SK-N-SH treated with all-trans-retinoic acid at 6 μM for 48 hours (cell line): Measurements from ENCODE around the gene ZNF236.

Experiments used
- ATAC-seq: fragments of 200-7000 bp; cut with Tn5 transposase; 3 replicates; pipeline ENCODE4 v1.9.1; 2020; ENCODE audit warnings: mild to moderate bottlenecking, moderate library complexity
- ARNTL ChIP-seq: fragments of 450-650 bp; formaldehyde crosslinking; IDR thresholded peaks from 2 replicates; pipeline ENCODE4 v1.5.0; 2020; ENCODE audit warnings: low read depth, mild to moderate bottlenecking, moderate library complexity, borderline replicate concordance
- BACH2 ChIP-seq: fragments of 250-450 bp; sonication (Bioruptor Pico); IDR thresholded peaks from 2 replicates; pipeline ENCODE4 v1.9.0; 2021; ENCODE audit warnings: mild to moderate bottlenecking, borderline replicate concordance
- CREB5 ChIP-seq: fragments of 250-450 bp; sonication (Bioruptor Pico); IDR thresholded peaks from 2 replicates; pipeline ENCODE4 v1.5.1; 2020; ENCODE audit warnings: low read depth, mild to moderate bottlenecking, moderate library complexity
- CSDC2 ChIP-seq: fragments of 250-450 bp; sonication (Bioruptor Pico); IDR thresholded peaks from 2 replicates; pipeline ENCODE4 v1.5.0; 2020; ENCODE audit warnings: mild to moderate bottlenecking, moderate library complexity
- CSRNP3 ChIP-seq: fragments of 250-450 bp; sonication (Bioruptor Pico); IDR thresholded peaks from 2 replicates; pipeline ENCODE4 v1.5.1; 2021; ENCODE audit warnings: mild to moderate bottlenecking, moderate library complexity
- ESRRG ChIP-seq: fragments of 250-450 bp; sonication (Bioruptor Pico); IDR thresholded peaks from 2 replicates; pipeline ENCODE4 v1.6.1; 2021; ENCODE audit warnings: mild to moderate bottlenecking
- GLIS3 ChIP-seq: fragments of 250-450 bp; sonication (Bioruptor Pico); IDR thresholded peaks from 2 replicates; pipeline ENCODE4 v1.5.0; 2020; ENCODE audit warnings: mild to moderate bottlenecking, moderate library complexity
- ISL1 ChIP-seq: fragments of 250-450 bp; sonication (Bioruptor Pico); IDR thresholded peaks from 2 replicates; pipeline ENCODE4 v2.1.2; 2022; ENCODE audit warnings: mild to moderate bottlenecking, moderate library complexity
- OSR1 ChIP-seq: fragments of 250-450 bp; sonication (Bioruptor Pico); IDR thresholded peaks from 2 replicates; pipeline ENCODE4 v1.8.0; 2022; ENCODE audit warnings: moderate library complexity, mild to moderate bottlenecking, inconsistent platforms
- PATZ1 ChIP-seq: fragments of 250-450 bp; sonication (Bioruptor Pico); IDR thresholded peaks from 2 replicates; pipeline ENCODE4 v1.8.0; 2020; ENCODE audit warnings: mild to moderate bottlenecking, moderate library complexity, borderline replicate concordance
- POU6F1 ChIP-seq: fragments of 250-450 bp; sonication (Bioruptor Pico); IDR thresholded peaks from 2 replicates; pipeline ENCODE4 v1.8.0; 2021; ENCODE audit warnings: low read depth, mild to moderate bottlenecking, moderate library complexity, borderline replicate concordance
- RARB ChIP-seq: fragments of 250-450 bp; sonication (Bioruptor Pico); IDR thresholded peaks from 2 replicates; pipeline ENCODE4 v1.8.0; 2021; ENCODE audit warnings: mild to moderate bottlenecking, moderate library complexity
- TCF4 ChIP-seq: fragments of 250-450 bp; sonication (Bioruptor Pico); IDR thresholded peaks from 2 replicates; pipeline ENCODE4 v1.8.0; 2021; ENCODE audit warnings: mild to moderate bottlenecking, moderate library complexity, borderline replicate concordance
- TSHZ2 ChIP-seq: fragments of 250-450 bp; sonication (Bioruptor Pico); IDR thresholded peaks from 2 replicates; pipeline ENCODE4 v1.5.0; 2020; ENCODE audit warnings: mild to moderate bottlenecking, moderate library complexity
- ZC3H10 ChIP-seq: fragments of 250-450 bp; sonication (Bioruptor Pico); IDR thresholded peaks from 2 replicates; pipeline ENCODE4 v1.5.1; 2021; ENCODE audit warnings: mild to moderate bottlenecking, moderate library complexity
- ZFP3 ChIP-seq: fragments of 250-450 bp; sonication (Bioruptor Pico); IDR thresholded peaks from 2 replicates; pipeline ENCODE4 v1.5.0; 2020; ENCODE audit warnings: mild to moderate bottlenecking, moderate library complexity
- ZFP30 ChIP-seq: fragments of 450-650 bp; formaldehyde crosslinking; IDR thresholded peaks from 2 replicates; pipeline ENCODE4 v1.5.0; 2022; ENCODE audit warnings: mild to moderate bottlenecking, moderate library complexity
- ZNF8 ChIP-seq: fragments of 450-650 bp; formaldehyde crosslinking; IDR thresholded peaks from 2 replicates; pipeline ENCODE4 v1.5.0; 2020; ENCODE audit warnings: mild to moderate bottlenecking, moderate library complexity

ZNF236 gene

GRCh38 chr18:76885001-76885400 is 62.6 kb downstream of the ZNF236 start:
- no peak for TF ChIP-seq ZC3H10 (CRISPR knock-in tag)
- TF ChIP-seq RARB, result no peak
- no peak for TF ChIP-seq CSDC2 (CRISPR knock-in tag)
- TF ChIP-seq GLIS3 (CRISPR knock-in tag), result no peak
- TF ChIP-seq CREB5 (CRISPR knock-in tag), result no peak
- no peak for TF ChIP-seq ZNF8 (CRISPR knock-in tag)
- no peak for TF ChIP-seq TSHZ2 (CRISPR knock-in tag)
- no peak for TF ChIP-seq ESRRG (CRISPR knock-in tag)
- TF ChIP-seq CSRNP3 (CRISPR knock-in tag), result no peak
- TF ChIP-seq TCF4 (CRISPR knock-in tag), result no peak
- TF ChIP-seq, all 23 proteins: peak for 0
- no peak for ATAC-seq

GRCh38 chr18:76886112-76886511 is 63.8 kb downstream of the ZNF236 start:
- TF ChIP-seq BACH2 (CRISPR knock-in tag), result no peak
- no peak for TF ChIP-seq ZFP30 (CRISPR knock-in tag)
- TF ChIP-seq OSR1 (CRISPR knock-in tag), result no peak
- TF ChIP-seq ZC3H10 (CRISPR knock-in tag), result no peak
- TF ChIP-seq PATZ1, result no peak
- no peak for TF ChIP-seq ZFP3 (CRISPR knock-in tag)
- no peak for TF ChIP-seq GLIS3 (CRISPR knock-in tag)
- TF ChIP-seq ARNTL, result no peak
- TF ChIP-seq CSRNP3 (CRISPR knock-in tag), result no peak
- TF ChIP-seq, all 23 proteins: peak for 0
- no peak for ATAC-seq

GRCh38 chr18:76889091-76889699 is 66.8 kb downstream of the ZNF236 start:
- ATAC-seq, result no peak
- TF ChIP-seq TCF4 (CRISPR knock-in tag) (no peak), ARNTL (no peak), ZC3H10 (CRISPR knock-in tag) (no peak), PATZ1 (no peak), RARB (no peak), OSR1 (CRISPR knock-in tag) (no peak), POU6F1 (no peak), ISL1 (CRISPR knock-in tag) (no peak)
